T-helper 9 cell (primary cell): ENCODE measurements around the gene ATP6V0D1.

Experiments used
- DNase-seq: peaks from one replicate; pipeline ENCODE4 v3.0.0-alpha.2; 2020

ATP6V0D1 gene

DNA sequence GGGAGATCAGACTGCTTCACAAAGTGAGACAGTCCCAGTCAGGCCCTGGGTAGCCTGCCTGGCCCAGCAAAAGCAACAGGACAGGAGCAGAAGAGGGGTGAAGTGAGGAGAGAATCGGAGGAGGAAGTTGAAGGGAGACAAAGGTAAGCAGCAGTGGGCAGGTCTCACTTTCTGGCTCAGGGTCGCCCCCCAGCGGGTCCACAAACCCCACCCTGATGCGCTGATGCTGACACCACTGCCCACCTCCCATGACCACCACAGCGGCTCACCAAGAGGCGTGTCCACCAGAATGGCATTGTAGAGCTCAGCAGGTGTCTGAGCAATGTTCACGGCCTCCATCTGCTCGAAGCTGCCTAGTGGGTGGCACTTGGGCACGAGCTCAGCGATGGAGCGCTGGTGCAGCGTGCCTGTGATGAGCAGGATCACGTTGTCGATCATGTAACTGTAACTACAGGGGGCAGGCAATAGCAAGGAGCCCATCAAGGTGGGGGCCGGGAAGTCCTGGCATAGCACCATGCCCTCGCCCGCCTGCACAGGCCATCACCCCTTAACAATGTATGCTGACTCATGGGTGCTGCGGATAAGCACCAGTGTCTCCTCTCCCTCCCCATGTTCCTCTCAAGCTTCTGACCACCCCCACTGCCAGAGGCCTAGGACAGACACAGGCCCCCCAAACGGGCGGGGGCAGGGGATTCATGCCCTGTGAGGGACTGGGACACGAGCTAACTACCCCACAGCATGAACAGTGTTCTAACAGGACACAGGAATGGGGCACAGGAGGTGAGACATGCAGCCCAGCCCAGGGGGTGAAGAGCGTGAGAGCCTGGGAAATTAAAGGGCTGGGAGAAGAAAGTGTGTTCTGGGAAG, 36.5 kb downstream of the ATP6V0D1 start:
- no peak for DNase-seq

DNA sequence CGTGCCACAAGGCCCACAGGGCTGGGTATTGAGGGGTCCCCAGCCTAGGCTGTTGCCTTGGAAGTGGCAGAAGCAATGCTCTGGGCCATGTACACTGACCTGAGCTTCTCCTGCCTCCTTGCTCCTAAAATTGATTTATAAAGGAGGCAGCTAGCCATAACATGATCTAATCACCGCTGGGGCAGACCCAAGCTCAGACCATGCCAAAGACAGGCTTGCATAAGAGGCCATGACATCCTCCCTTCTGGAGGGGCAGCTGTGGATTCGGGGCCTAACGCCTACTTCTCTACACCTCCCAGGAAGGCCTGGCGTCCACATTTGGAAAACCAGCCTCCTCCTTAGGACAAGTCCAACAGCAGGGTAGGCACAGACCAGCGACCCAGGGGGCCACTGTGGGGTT, 37.7 kb downstream of the ATP6V0D1 start:
- DNase-seq = no peak

- DNase-seq = no peak
These were observed 38.2 kb downstream of the ATP6V0D1 start for GRCh38 chr16:67442581-67443255.

DNA sequence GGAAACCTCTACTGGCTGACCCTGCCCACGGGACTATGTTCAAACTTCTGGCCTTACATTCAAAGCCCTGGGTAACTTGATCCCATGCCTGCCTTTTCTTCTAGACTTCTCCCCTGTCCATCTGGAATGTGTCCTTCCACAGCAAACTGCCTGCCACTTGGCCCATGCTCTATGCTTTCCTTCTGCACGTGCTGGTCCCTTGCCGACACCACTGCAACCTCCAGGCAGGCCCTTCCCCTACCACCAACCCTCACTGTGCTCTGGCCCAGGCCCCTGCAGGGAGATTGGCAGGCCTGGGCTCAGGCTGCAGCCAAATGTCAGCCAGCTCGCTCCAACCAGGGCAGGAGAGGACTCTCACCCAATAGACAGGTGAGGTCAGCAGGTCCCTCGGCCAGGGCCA, 39.0 kb downstream of the ATP6V0D1 start:
- DNase-seq = no peak

DNA sequence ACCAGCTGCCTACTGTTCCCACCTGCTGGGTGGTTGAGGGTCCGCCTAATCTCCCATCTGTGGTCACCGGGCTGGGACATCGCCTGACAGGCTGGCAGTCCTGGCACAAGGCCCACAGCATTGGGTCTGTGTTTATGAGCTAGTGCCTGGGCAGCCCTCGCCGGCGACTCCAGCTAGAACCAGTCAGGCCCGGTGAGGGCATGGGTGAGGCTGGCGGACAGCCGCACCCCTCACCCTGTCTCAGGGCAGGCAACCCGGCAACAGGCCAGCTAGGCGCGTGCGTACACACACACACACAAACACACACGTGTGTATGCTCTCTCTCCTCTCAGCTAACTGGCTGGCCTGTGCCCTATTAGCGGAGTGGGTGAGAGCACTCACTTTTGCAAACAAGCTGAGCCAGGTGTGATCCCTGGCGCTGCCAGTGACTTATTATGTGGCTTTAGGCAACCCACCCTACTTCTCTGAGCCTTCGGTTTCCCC, 39.6 kb downstream of the ATP6V0D1 start:
- no peak for DNase-seq

DNA sequence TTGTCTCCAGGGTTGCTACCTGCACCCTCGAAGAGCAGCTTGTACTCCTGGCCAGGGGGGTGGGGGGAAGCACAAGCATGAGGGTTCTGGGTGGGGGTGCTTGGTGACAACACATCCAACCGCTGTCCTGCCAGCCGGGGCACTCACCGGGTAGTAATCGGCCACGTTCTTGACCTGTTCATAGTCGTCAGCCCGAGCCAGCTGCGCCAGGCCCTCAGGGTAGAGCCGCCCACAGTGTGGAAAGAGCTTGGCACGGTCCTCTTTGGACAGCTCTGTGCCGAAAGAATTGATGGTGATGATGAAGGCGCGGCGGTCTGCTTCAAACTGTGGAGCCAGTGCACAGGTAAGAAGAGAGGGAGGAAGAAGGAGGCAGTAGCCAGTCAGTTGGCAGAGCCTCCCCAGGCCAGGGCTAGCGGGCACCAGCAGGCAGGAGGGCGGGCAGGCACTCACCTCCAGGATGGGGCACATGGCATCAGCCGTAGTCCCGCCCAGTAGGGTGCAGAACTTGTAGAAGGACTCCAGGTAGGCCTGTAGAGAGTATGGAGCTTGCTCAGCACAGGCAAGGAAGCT, 42.0 kb downstream of the ATP6V0D1 start:
- DNase-seq = no peak

- DNase-seq = no peak
These were observed 42.7 kb downstream of the ATP6V0D1 start for GRCh38 chr16:67438098-67438791.

DNA sequence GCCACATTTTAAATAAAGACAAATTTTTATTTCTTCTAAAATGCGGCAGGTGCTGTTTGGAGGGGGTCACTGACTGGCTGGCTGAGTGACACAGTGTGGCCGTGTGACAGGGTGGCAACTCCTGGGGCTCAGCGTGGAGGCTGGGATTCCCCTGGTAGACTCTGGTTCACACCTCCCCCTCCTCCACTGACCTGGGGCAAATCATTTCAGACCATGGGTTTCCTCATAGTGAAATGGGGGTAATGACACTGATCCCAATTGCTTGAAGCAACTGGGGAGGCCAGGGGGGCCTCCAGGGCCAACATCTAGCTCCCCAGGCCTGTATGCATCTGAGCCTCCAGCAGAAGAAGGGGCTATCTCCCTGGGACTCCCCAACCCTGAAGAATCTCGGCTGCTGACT, 43.4 kb downstream of the ATP6V0D1 start:
- DNase-seq = no peak

DNA sequence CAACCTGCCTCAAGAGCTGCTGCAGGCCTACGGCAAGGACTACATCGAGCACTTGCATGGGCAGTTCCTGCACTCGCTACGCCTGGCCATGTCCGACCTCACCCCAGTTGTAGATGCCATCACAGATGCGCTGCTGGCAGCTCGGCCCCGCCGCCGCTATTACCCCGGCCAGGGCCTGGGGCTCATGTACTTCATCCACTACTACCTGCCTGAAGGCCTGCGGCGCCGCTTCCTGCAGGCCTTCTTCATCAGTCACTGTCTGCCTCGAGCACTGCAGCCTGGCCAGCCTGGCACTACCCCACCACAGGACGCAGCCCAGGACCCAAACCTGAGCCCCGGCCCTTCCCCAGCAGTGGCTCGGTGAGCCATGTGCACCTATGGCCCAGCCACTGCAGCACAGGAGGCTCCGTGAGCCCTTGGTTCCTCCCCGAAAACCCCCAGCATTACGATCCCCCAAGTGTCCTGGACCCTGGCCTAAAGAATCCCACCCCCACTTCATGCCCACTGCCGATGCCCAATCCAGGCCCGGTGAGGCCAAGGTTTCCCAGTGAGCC, 44.2 kb downstream of the ATP6V0D1 start:
- DNase-seq = no peak

DNA sequence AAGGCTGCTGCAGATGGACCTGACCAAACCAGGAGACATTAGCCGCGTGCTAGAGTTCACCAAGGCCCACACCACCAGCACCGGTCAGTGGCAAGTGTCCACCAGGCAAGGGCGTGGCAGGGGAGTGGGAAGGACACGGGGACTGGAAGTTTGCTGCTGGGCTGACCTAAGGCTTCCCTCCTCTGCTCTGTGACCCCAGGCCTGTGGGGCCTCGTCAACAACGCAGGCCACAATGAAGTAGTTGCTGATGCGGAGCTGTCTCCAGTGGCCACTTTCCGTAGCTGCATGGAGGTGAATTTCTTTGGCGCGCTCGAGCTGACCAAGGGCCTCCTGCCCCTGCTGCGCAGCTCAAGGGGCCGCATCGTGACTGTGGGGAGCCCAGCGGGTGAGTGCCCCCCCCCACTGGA, 45.2 kb downstream of the ATP6V0D1 start:
- no peak for DNase-seq

DNA sequence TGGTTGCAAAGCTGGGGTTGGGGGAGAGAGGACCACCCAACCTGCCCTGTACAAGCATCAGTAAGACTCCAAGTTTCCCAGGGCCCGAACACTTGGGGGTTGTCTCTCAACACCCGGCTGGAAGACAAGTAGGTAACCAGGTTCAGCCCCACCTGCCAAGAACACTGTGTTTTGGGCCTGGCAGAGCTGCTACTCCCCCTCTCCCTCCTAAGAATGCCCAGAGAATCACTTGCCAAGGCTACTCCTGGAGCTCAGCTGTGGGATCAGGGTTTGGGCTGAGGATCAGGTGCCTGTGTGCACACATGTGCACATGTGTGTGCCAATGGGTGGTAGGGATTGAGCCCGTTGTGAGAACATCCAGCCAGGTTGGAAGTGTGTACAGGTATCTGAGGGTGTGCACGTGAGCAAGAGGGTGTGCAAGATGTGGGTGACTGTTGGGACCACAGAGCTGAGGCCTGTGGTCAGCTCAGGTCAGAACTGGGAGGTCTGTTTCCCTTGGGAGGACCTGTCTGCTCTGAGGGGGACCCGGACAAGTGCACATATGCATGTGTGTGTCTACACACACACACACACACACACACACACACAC, 47.7 kb downstream of the ATP6V0D1 start:
- DNase-seq = no peak

DNA sequence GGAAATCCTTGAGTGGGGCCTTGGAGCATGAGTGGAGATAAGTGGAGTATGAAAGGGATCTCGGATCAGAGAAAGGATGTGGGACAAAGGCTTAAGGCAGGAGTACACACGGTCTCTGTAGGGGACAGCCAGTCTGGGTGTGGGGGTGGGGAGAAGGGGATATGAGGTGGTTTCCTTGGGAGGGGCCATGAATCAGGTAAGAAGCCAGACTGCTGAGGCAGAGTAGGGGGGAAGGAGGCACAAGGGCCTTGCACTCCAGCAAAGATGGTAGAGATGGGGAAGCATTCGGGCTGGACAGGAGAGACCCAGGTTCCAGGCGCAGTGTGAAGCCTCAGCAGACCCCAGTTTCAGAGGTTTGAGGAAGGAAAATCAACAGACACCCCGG, 48.5 kb downstream of the ATP6V0D1 start:
- no peak for DNase-seq

- no peak for DNase-seq
These were observed 49.0 kb downstream of the ATP6V0D1 start for GRCh38 chr16:67431775-67432505.

DNA sequence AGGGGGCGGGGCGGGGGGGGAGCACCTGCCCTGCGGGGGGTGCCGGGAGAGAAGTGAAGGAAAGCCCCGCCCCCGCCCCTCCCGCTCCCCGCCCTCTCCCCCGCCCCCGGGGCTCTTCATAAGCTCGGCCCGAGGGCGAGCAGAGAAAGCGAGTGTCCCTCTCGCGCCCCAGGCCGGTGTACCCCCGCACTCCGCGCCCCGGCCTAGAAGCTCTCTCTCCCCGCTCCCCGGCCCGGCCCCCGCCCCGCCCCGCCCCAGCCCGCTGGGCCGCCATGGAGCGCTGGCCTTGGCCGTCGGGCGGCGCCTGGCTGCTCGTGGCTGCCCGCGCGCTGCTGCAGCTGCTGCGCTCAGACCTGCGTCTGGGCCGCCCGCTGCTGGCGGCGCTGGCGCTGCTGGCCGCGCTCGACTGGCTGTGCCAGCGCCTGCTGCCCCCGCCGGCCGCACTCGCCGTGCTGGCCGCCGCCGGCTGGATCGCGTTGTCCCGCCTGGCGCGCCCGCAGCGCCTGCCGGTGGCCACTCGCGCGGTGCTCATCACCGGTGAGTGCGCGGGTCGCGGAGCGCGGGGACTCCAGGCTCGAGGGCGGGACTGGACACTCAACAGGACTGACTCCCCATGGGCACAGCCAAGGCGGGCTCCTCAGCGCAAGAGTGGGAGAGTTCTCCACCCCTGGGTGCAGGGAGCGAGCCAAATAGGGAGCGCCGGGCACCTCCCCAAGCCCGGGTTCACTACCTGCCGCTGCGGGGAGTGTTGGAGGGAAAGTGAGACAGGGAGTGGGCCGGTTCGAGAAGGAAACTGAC, 49.8 kb downstream of the ATP6V0D1 start, which contains the start of gene HSD11B2:
Gene HSD11B2, plus strand, starts transcription at position 145 of the 798 bp plus-strand sequence. Its CDS starts 128 bp downstream, at position 273.
- no peak for DNase-seq

DNA sequence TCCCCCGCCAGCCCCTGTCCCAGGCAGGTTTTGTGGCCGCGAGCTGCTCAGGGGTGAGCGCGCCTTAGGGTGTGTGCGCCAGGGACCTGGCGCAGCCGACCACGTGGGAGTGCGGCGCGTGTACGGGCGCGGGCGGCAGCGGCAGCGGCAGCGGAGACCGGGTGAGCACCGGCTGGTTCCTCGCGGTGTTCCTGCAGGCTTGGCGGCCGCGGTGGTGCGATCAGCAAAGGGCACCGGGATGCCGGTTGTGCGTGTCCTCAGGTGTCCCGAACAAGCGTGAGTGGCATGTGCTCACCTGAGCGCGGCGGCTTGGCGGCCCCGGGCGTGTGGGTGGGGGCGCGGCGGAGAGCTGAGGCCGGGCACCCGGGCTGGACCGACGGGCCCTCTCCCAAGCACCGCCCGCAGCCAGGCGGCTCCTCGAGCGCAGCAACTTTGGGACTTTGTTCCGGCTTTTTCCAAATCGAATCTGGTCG, 50.4 kb downstream of the ATP6V0D1 start:
- no peak for DNase-seq

DNA sequence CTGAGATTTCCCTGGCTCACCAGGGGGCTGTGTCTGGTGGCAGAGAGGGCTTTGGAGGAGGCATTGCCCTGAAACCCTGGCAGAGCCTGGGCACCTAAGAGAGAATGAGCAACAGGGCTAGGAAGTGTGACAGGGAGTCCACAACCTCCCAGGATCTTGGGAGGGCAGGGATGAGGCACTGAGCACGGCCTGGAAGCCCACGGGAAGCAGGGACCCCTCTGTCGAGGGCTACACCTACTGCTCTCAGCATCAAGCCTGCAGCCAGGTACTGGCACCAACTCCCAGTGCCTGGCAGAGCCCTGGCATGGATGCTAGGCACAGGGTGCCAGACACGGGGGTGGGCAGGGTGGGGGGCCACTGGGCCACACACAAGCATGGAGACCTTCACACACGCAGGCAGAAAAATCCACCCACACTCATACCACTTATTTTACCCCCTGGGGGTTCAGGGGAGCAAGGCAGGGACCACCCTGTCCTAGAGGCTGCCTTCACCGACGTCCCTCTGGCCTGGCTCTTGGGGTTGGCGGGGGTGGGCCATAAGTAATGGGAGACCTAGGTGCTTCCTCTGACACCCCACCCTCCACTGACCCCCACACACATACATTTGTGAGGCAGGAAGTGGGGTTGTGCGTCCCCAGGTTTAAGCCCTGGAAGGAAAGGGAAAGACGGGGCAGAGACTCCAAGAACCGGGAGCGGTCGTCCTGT, 51.0 kb downstream of the ATP6V0D1 start:
- no peak for DNase-seq

- DNase-seq = no peak
These were observed 51.7 kb downstream of the ATP6V0D1 start for GRCh38 chr16:67429053-67429798.

GRCh38 chr16:67428146-67428731, 52.7 kb downstream of the ATP6V0D1 start:
- peak; percentile 36 for DNase-seq

- DNase-seq = no peak
These were observed 54.0 kb downstream of the ATP6V0D1 start for GRCh38 chr16:67426950-67427349.
